Choroid plexus epithelial cell (primary cell): Measurements from ENCODE around the gene PLA2G5.

ENCODE experiments used
- DNase-seq: peaks from one replicate; pipeline ENCODE4 v3.0.0-alpha.2; 2010; ENCODE audit warnings: low read depth
- H3K4me3 ChIP-seq: 2 replicates; pipeline ENCODE4 v1.5.1; 2011; ENCODE audit warnings: low read depth, mild to moderate bottlenecking, control low read depth, low read length, moderate library complexity
- TF ChIP-seq, protein P1 (sequence below): conservative IDR thresholded peaks from 2 replicates; pipeline ENCODE4 v1.5.1; 2011; ENCODE audit warnings: low read depth, mild to moderate bottlenecking, control low read depth, inconsistent platforms, low read length, moderate library complexity

PLA2G5 gene

DNA sequence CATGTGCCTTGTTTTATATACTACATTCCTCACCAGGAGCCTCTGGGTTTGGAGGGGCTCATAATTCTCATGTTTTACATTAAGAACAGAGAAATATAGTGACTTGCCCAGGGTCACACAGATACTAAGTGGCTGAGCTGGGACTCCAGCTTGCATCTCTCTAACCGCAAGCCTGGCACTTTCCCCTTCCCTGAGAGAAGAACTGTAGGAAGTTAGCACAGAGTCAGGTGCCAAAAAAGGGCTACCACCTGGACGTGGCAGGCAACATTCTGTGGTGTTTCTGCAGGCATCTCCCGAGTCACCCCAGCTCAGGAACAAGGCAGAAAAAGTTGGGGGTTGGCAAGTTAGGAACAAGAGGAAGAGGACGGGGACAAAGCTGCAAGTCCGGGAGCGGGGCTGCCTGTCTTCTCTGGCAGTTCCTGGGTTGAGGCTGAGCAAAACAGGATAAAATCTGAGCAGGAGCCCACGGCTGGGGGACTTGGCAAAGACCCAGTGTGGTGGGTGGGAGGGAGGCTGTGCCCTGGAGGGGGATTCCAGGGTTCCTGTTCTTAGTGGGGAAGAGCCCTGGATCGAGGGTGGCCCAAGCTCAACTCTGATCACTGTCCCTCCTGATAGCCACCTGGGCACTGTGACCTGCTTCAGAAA is 9.8 kb downstream of the PLA2G5 start:
- TF ChIP-seq, protein P1, sequence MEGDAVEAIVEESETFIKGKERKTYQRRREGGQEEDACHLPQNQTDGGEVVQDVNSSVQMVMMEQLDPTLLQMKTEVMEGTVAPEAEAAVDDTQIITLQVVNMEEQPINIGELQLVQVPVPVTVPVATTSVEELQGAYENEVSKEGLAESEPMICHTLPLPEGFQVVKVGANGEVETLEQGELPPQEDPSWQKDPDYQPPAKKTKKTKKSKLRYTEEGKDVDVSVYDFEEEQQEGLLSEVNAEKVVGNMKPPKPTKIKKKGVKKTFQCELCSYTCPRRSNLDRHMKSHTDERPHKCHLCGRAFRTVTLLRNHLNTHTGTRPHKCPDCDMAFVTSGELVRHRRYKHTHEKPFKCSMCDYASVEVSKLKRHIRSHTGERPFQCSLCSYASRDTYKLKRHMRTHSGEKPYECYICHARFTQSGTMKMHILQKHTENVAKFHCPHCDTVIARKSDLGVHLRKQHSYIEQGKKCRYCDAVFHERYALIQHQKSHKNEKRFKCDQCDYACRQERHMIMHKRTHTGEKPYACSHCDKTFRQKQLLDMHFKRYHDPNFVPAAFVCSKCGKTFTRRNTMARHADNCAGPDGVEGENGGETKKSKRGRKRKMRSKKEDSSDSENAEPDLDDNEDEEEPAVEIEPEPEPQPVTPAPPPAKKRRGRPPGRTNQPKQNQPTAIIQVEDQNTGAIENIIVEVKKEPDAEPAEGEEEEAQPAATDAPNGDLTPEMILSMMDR = no peak
- no peak for DNase-seq
- H3K4me3 ChIP-seq = no peak overlapping the region

DNA sequence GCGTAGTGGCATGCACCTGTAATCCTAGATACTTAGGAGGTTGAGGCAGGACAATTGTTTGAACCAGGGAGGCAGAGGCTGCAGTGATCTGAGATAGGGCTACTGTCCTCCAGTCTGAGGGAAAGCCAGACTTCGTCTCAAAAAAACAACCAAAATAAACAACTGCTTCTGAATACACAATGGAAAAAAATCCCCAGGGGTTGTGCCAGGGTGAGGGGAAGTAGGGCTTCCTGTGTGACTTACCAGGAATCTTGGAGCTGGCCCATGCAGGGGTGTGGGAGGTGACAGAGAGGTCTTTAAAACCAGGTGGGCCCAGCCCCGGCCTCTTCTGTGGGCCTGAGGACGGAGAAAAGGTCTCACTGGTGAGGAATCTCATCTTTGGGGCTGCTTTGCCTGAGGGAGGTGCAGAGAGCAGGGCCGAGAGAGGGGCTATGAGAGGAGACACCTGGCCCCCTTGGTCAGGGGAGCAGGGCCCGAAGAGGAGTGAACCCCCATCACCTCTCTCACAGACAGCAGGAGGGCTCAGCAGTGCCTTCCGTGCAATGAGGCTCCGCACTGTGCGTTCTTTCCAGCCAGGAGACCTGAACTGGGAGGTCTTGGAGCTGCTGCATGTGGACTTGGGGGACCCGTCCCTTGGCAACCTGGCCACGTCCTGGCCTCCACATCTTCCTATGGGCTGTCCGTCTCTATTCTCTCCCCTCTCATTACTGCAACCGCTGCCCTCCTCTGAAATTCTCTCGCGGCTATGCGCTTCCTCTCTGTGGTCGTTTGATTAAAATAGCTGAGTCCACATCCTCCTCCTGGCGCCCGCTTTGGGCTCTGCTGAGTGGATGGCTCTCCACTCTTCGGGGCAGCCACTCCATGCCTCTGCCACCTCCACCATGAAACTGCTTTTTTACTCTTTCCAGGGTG is 10.7 kb downstream of the PLA2G5 start:
- TF ChIP-seq, protein P1 = no peak
- no peak overlapping the region for H3K4me3 ChIP-seq
- DNase-seq = no peak

DNA sequence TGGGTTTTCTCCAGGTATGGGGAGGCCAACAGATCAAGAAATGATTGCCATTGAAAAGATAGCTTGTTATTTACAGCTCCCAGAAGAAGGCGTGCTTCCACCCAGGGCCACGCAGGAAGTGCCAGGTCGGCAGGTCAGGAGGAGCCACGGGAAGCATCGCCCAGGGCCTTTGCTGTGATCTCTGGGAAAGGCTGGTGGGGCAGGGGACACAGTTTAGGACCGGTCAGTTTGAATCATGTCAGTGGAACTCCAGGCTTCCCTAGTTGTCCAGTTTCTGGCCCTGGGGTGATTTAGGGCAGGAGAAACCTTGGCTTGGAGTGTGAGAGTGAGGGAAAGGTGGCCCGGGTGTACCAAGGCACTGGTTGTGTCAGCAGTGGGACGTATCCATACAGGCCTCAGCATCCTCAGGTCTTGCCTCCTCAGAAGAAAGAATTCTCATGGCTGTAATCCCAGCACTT is 11.4 kb downstream of the PLA2G5 start:
- TF ChIP-seq, protein P1 = no peak
- no peak for DNase-seq
- H3K4me3 ChIP-seq = no peak overlapping the region

DNA sequence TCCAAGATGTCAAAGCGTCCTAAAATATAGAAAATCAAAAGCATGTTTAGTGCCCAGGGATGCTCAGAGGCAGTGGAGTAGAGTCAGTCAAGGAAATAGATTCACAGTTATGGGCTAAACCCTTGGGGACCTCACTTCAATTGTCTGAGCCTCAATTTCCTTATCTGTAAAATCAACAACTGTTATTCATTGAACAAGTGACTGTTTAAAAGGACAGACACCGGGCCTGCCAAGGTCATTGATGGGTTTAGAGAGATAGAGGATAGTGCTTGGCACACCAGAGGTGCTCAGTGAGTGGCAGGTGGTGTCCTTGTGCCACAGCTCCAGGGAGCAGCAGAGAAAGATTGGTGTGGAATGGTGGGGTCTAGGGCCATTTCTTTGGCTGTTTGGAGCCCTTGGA is 12.8 kb downstream of the PLA2G5 start:
- no peak for DNase-seq
- TF ChIP-seq, protein P1 = no peak
- H3K4me3 ChIP-seq = no peak overlapping the region

DNA sequence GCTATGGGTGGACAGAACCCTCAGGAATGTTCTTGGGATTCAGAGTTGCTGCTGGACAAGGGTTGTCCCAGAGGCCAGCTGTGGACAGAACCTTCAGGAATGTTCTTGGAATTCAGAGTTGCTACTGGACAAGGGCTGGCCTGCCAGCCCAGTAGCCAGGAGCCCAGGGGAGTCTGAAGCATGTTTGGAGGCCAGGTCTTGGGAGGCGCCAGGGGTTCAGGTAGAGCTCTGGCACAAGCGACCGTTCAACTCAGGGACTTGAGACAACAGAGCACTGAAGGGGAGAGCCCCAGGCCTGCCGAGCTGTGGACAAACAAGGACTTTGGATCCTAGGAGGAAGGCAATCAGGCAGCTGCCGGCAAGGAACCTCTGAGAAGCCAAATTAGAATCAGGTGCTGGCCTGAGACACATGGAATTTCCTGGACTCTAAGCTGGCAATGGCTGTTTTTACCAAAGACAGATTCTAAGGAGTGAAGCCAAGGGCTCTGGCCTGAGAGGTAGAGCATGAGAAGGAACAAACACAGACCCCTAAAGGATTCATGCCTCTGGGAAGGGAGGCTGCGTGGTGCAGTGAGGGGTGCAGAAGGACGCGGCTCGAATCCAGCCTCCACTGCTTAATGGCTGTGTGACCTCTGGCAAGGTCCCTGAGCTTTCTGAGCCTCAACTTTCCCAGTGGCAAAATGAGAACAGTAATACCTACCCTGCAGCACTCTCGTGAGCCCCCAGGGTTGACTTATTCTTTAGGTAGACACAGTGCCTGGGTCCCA is 13.4 kb downstream of the PLA2G5 start:
- TF ChIP-seq, protein P1 = no peak
- H3K4me3 ChIP-seq = no peak overlapping the region
- no peak for DNase-seq

DNA sequence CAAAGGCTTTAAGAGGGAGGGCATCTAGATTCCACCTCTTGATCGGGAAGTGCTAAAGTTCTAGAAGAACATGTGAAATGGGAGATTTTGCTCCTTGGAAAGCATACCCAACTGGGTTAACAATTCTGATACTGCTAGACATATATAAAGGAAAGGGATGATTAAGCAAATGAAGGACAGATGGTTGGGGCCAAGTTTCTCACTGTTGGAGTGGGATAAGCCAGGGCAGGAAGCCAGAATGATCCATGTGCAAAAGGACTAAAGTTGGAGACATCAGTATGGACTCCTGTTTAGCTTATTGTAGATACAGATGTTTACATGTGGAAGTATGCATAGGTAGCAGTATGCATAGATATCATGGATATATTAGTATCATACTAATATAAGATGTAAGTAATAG is 16.8 kb downstream of the PLA2G5 start:
- TF ChIP-seq, protein P1 = no peak
- no peak overlapping the region for H3K4me3 ChIP-seq
- no peak for DNase-seq
